ENCODE measurements around the gene CYP3A4.

DNA sequence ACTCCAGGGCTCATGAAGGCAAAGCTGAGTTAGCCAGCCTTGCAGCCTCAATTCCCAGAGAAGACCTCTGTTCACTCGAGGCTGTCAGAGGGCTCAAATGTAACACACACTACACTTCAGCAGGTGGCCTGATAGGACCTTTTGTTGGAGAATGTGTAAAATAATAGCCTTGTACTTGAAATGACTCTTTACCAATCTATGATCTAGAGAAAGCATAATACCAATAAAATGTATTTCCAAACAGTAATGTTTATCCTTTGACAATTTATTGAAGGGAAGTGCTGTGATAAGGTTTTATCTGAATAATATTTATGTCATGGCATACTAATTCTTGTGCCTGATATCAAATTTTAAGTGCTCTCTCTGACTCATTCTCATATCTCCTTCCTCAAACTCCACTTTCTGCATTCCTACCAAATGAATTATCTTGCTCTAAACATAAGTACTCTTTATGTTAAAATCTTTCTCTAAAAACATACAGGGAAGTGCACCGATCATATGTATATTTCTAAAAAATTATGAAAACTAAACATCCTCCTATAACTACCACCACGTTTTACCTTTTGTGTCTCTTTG is 69.9 kb downstream of the CYP3A4 start:
- no peak for TF ChIP-seq CTCF (conservative IDR thresholded peaks at IDR 0.05 in 1 of 2, IDR thresholded peaks at IDR 0.05 in 1 of 2; ENCODE audit: extremely low read depth in 1 of 2, insufficient read depth in 1 of 2, low read depth in 1 of 2, low read length in 2 of 2)
- no peak for TF ChIP-seq EZH2 (IDR thresholded peaks at IDR 0.05; ENCODE audit: borderline replicate concordance, low read length)
